GM23338 (cell line): ENCODE data around the gene SAMD11. TPM values are rescaled to one million over a fixed set of nuclear protein-coding genes. Genes with fewer than 3 reads are reported as not detected.

Source experiments
- ATAC-seq: fragments of 200-7000 bp; cut with Tn5 transposase; 3 replicates; pipeline ENCODE4 v1.9.1; 2020
- DNase-seq: peaks from one replicate; pipeline ENCODE4 v3.0.0-alpha.2; 2015; ENCODE audit warnings: low spot score
- H2AFZ ChIP-seq: fragments of 200-600 bp; sonication (generic); 2 replicates; pipeline ENCODE4 v1.8.0; 2016; ENCODE audit warnings: antibody characterized with exemption, mild to moderate bottlenecking, moderate library complexity
- H3F3A ChIP-seq: fragments of 200-600 bp; sonication (generic); replicated peaks from 2 replicates; pipeline ENCODE4 v1.8.0; 2017; ENCODE audit warnings: antibody characterized with exemption, mixed run types, low read depth
- H3K27ac ChIP-seq: fragments of 200-600 bp; sonication (generic); 2 replicates; pipeline ENCODE4 v1.6.1; 2016; ENCODE audit warnings: low read depth
- H3K27me3 ChIP-seq: fragments of 200-600 bp; sonication (generic); 2 replicates; pipeline ENCODE4 v1.8.0; 2016; ENCODE audit warnings: mild to moderate bottlenecking, mixed run types, moderate library complexity; ENCODE audit not compliant: insufficient read depth
- H3K36me3 ChIP-seq: fragments of 200-600 bp; sonication (generic); 2 replicates; pipeline ENCODE4 v1.8.0; 2016; ENCODE audit warnings: mild to moderate bottlenecking; ENCODE audit not compliant: insufficient read depth
- H3K4me1 ChIP-seq: fragments of 200-600 bp; sonication (generic); 2 replicates; pipeline ENCODE4 v1.8.0; 2016; ENCODE audit warnings: mild to moderate bottlenecking, moderate library complexity; ENCODE audit not compliant: insufficient read depth
- H3K4me2 ChIP-seq: fragments of 200-600 bp; sonication (generic); 2 replicates; pipeline ENCODE4 v1.7.1; 2017; ENCODE audit warnings: mixed run types
- H3K4me3 ChIP-seq: fragments of 200-600 bp; sonication (generic); 2 replicates; pipeline ENCODE4 v1.6.1; 2016; ENCODE audit warnings: mixed run types
- H3K79me2 ChIP-seq: fragments of 200-600 bp; sonication (generic); replicated peaks from 2 replicates; pipeline ENCODE4 v1.8.0; 2017; ENCODE audit warnings: mild to moderate bottlenecking; ENCODE audit not compliant: insufficient read depth
- H3K9me2 ChIP-seq: fragments of 200-600 bp; sonication (generic); 2 replicates; pipeline ENCODE4 v1.8.0; 2017; ENCODE audit not compliant: insufficient read depth
- H4K20me1 ChIP-seq: fragments of 200-600 bp; sonication (generic); replicated peaks from 2 replicates; pipeline ENCODE4 v1.8.0; 2017; ENCODE audit warnings: mild to moderate bottlenecking; ENCODE audit not compliant: insufficient read depth
- H3K27ac Mint-ChIP-seq: 2 replicates; pipeline ENCODE4 v1.8.0; 2020; ENCODE audit warnings: inconsistent platforms, mild to moderate bottlenecking, moderate library complexity, mixed read lengths
- H3K27me3 Mint-ChIP-seq: 3 replicates; pipeline ENCODE4 v1.8.0; 2022; ENCODE audit warnings: low read depth, mild to moderate bottlenecking, moderate library complexity, mixed read lengths, inconsistent platforms; ENCODE audit not compliant: insufficient read depth, poor library complexity
- H3K36me3 Mint-ChIP-seq: 3 replicates; pipeline ENCODE4 v1.8.0; 2021; ENCODE audit warnings: low read depth, mild to moderate bottlenecking, inconsistent platforms, moderate library complexity, mixed read lengths
- H3K4me1 Mint-ChIP-seq: 3 replicates; pipeline ENCODE4 v1.8.0; 2020; ENCODE audit warnings: mild to moderate bottlenecking, inconsistent platforms, mixed read lengths
- H3K4me3 Mint-ChIP-seq: 3 replicates; pipeline ENCODE4 v1.8.0; 2021; ENCODE audit warnings: moderate library complexity, mild to moderate bottlenecking, inconsistent platforms, mixed read lengths
- H3K9me3 Mint-ChIP-seq: 3 replicates; pipeline ENCODE4 v1.8.0; 2020; ENCODE audit warnings: moderate library complexity, mild to moderate bottlenecking, inconsistent platforms, mixed read lengths
- CREB1 ChIP-seq: fragments of 250-450 bp; sonication (Bioruptor Pico); IDR thresholded peaks from 2 replicates; pipeline ENCODE4 v1.5.0; 2020; ENCODE audit warnings: low read depth, mild to moderate bottlenecking, moderate library complexity
- ETS1 ChIP-seq: IDR thresholded peaks from 2 replicates; pipeline ENCODE4 v1.6.1; 2016; ENCODE audit warnings: antibody characterized with exemption
- EZH2 ChIP-seq: fragments of 200-600 bp; sonication (generic); IDR thresholded peaks from one replicate; pipeline ENCODE4 v1.8.0; 2017; ENCODE audit warnings: antibody characterized with exemption, mild to moderate bottlenecking, low read depth; ENCODE audit not compliant: unreplicated experiment
- EZH2phosphoT487 ChIP-seq: fragments of 200-600 bp; sonication (generic); IDR thresholded peaks from one replicate; pipeline ENCODE4 v1.8.1; 2018; ENCODE audit warnings: antibody characterized with exemption; ENCODE audit not compliant: unreplicated experiment
- JUNB ChIP-seq: IDR thresholded peaks from one replicate; pipeline ENCODE4 v1.6.1; 2016; ENCODE audit warnings: antibody characterized with exemption; ENCODE audit not compliant: unreplicated experiment
- NANOG ChIP-seq: IDR thresholded peaks from 2 replicates; pipeline ENCODE4 v1.6.1; 2016; ENCODE audit warnings: antibody characterized with exemption, borderline replicate concordance
- POLR2AphosphoS5 ChIP-seq: IDR thresholded peaks from 2 replicates; pipeline ENCODE4 v1.6.1; 2016; ENCODE audit warnings: antibody characterized with exemption, low read depth
- STAT1 ChIP-seq: IDR thresholded peaks from one replicate; pipeline ENCODE4 v1.6.1; 2016; ENCODE audit warnings: antibody characterized with exemption; ENCODE audit not compliant: unreplicated experiment
- ZNF114 ChIP-seq: fragments of 250-450 bp; sonication (Bioruptor Pico); IDR thresholded peaks from 2 replicates; pipeline ENCODE4 v1.5.0; 2020; ENCODE audit warnings: mild to moderate bottlenecking, moderate library complexity
- ZNF331 ChIP-seq: fragments of 250-450 bp; sonication (Bioruptor Pico); IDR thresholded peaks from 2 replicates; pipeline ENCODE4 v1.5.0; 2020; ENCODE audit warnings: low read depth, mild to moderate bottlenecking, moderate library complexity
- polyA plus RNA-seq: library from polyadenylated mRNA; unstranded; fragments of >200 nt; fragmentation: Nextera tagmentation; extraction: Ambion mirVana; gene quantifications from 2 replicates; pipeline ENCODE4 v1.2.1, GENCODE V29; 2016
- total RNA-seq: library from RNA; depleted of rRNA; stranded (reverse); fragments of >200 nt; shearing (Covaris generic); gene quantifications from 2 replicates; pipeline ENCODE4 v1.2.3, GENCODE V29; 2014
- TF ChIP-seq, protein P1 (sequence below): IDR thresholded peaks from one replicate; pipeline ENCODE4 v1.6.1; 2018; ENCODE audit warnings: antibody characterized with exemption; ENCODE audit not compliant: unreplicated experiment
- TF ChIP-seq, protein P2 (sequence below): fragments of 250-450 bp; sonication (Bioruptor Pico); IDR thresholded peaks from 2 replicates; pipeline ENCODE4 v1.5.0; 2020; ENCODE audit warnings: mild to moderate bottlenecking, moderate library complexity
- TF ChIP-seq, protein P3 (sequence below), 2 experiments: fragments of 200-600 bp in 1 of 2; sonication (generic) in 1 of 2; conservative IDR thresholded peaks; 2 replicates each; pipeline versions ENCODE4 v1.5.1 to v1.6.1; 2016 to 2017; ENCODE audit warnings: antibody characterized with exemption in 2 of 2, low read depth in 2 of 2, mild to moderate bottlenecking in 2 of 2, moderate library complexity in 1 of 2

Gene SAMD11
- total and polyA plus RNA-seq, 2 experiments from 2014 or later: 0.14 to 0.40 TPM

DNA sequence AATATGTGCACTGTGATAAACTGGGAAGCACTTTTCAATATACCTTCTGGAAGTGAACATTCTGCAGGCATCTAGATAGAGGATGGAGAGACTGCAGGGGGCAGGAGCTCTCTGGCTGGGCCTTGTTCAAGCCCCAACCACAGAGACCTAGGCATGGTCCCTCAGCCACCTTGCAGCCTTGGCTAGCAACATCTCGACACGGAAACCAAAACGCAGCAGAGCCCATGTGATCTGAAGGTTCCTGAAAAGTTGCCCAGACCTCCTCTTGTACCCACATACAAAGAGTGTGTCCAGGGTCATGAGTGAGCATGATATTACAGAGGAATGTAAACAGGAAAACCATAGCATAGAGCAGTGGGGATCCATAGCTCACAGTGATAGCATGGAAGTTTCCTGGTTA, 33.1 kb upstream of the SAMD11 start:
- Histone ChIP-seq H3K4me1 (no peaks in the 10 kb centered on the region), H3K27me3 (peaks cover 26% of the 10 kb centered on the region), H3K4me2 (no peak overlapping the region), H3K9me2 (no peaks in the 10 kb centered on the region), H3K27ac (no peak overlapping the region), H3K4me3 (no peak overlapping the region), H3F3A (no peaks in the 10 kb centered on the region), H4K20me1 (no peaks in the 10 kb centered on the region), H3K36me3 (no peaks in the 10 kb centered on the region), H2AFZ (no peak overlapping the region), H3K79me2 (no peaks in the 10 kb centered on the region)
- no peak overlapping the region for H3K4me3 Mint-ChIP-seq
- DNase-seq (no peak), ATAC-seq (no peak)
- H3K27ac Mint-ChIP-seq: no peak overlapping the region
- TF ChIP-seq JUNB (no peak), EZH2phosphoT487 (no peak), CREB1 (CRISPR knock-in tag) (no peak), STAT1 (no peak), NANOG (no peak), ZNF114 (no peak), EZH2 (no peak), ZNF331 (CRISPR knock-in tag) (no peak), ETS1 (no peak), POLR2AphosphoS5 (no peak)
- TF ChIP-seq, protein P1, sequence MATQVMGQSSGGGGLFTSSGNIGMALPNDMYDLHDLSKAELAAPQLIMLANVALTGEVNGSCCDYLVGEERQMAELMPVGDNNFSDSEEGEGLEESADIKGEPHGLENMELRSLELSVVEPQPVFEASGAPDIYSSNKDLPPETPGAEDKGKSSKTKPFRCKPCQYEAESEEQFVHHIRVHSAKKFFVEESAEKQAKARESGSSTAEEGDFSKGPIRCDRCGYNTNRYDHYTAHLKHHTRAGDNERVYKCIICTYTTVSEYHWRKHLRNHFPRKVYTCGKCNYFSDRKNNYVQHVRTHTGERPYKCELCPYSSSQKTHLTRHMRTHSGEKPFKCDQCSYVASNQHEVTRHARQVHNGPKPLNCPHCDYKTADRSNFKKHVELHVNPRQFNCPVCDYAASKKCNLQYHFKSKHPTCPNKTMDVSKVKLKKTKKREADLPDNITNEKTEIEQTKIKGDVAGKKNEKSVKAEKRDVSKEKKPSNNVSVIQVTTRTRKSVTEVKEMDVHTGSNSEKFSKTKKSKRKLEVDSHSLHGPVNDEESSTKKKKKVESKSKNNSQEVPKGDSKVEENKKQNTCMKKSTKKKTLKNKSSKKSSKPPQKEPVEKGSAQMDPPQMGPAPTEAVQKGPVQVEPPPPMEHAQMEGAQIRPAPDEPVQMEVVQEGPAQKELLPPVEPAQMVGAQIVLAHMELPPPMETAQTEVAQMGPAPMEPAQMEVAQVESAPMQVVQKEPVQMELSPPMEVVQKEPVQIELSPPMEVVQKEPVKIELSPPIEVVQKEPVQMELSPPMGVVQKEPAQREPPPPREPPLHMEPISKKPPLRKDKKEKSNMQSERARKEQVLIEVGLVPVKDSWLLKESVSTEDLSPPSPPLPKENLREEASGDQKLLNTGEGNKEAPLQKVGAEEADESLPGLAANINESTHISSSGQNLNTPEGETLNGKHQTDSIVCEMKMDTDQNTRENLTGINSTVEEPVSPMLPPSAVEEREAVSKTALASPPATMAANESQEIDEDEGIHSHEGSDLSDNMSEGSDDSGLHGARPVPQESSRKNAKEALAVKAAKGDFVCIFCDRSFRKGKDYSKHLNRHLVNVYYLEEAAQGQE: no peak
- TF ChIP-seq, protein P2, sequence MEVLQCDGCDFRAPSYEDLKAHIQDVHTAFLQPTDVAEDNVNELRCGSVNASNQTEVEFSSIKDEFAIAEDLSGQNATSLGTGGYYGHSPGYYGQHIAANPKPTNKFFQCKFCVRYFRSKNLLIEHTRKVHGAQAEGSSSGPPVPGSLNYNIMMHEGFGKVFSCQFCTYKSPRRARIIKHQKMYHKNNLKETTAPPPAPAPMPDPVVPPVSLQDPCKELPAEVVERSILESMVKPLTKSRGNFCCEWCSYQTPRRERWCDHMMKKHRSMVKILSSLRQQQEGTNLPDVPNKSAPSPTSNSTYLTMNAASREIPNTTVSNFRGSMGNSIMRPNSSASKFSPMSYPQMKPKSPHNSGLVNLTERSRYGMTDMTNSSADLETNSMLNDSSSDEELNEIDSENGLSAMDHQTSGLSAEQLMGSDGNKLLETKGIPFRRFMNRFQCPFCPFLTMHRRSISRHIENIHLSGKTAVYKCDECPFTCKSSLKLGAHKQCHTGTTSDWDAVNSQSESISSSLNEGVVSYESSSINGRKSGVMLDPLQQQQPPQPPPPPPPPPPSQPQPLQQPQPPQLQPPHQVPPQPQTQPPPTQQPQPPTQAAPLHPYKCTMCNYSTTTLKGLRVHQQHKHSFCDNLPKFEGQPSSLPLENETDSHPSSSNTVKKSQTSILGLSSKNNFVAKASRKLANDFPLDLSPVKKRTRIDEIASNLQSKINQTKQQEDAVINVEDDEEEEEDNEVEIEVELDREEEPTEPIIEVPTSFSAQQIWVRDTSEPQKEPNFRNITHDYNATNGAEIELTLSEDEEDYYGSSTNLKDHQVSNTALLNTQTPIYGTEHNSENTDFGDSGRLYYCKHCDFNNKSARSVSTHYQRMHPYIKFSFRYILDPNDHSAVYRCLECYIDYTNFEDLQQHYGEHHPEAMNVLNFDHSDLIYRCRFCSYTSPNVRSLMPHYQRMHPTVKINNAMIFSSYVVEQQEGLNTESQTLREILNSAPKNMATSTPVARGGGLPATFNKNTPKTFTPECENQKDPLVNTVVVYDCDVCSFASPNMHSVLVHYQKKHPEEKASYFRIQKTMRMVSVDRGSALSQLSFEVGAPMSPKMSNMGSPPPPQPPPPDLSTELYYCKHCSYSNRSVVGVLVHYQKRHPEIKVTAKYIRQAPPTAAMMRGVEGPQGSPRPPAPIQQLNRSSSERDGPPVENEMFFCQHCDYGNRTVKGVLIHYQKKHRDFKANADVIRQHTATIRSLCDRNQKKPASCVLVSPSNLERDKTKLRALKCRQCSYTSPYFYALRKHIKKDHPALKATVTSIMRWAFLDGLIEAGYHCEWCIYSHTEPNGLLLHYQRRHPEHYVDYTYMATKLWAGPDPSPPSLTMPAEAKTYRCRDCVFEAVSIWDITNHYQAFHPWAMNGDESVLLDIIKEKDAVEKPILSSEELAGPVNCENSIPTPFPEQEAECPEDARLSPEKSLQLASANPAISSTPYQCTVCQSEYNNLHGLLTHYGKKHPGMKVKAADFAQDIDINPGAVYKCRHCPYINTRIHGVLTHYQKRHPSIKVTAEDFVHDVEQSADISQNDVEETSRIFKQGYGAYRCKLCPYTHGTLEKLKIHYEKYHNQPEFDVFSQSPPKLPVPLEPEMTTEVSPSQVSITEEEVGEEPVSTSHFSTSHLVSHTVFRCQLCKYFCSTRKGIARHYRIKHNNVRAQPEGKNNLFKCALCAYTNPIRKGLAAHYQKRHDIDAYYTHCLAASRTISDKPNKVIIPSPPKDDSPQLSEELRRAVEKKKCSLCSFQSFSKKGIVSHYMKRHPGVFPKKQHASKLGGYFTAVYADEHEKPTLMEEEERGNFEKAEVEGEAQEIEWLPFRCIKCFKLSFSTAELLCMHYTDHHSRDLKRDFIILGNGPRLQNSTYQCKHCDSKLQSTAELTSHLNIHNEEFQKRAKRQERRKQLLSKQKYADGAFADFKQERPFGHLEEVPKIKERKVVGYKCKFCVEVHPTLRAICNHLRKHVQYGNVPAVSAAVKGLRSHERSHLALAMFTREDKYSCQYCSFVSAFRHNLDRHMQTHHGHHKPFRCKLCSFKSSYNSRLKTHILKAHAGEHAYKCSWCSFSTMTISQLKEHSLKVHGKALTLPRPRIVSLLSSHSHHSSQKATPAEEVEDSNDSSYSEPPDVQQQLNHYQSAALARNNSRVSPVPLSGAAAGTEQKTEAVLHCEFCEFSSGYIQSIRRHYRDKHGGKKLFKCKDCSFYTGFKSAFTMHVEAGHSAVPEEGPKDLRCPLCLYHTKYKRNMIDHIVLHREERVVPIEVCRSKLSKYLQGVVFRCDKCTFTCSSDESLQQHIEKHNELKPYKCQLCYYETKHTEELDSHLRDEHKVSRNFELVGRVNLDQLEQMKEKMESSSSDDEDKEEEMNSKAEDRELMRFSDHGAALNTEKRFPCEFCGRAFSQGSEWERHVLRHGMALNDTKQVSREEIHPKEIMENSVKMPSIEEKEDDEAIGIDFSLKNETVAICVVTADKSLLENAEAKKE (CRISPR knock-in tag): no peak
- TF ChIP-seq, protein P3, sequence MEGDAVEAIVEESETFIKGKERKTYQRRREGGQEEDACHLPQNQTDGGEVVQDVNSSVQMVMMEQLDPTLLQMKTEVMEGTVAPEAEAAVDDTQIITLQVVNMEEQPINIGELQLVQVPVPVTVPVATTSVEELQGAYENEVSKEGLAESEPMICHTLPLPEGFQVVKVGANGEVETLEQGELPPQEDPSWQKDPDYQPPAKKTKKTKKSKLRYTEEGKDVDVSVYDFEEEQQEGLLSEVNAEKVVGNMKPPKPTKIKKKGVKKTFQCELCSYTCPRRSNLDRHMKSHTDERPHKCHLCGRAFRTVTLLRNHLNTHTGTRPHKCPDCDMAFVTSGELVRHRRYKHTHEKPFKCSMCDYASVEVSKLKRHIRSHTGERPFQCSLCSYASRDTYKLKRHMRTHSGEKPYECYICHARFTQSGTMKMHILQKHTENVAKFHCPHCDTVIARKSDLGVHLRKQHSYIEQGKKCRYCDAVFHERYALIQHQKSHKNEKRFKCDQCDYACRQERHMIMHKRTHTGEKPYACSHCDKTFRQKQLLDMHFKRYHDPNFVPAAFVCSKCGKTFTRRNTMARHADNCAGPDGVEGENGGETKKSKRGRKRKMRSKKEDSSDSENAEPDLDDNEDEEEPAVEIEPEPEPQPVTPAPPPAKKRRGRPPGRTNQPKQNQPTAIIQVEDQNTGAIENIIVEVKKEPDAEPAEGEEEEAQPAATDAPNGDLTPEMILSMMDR (conservative IDR thresholded peaks at IDR 0.05; ENCODE audit: low read depth in 2 of 2): no peak
- H3K4me1 Mint-ChIP-seq: peaks cover 2% of the 10 kb centered on the region
- peaks cover 4% of the 10 kb centered on the region for H3K9me3 Mint-ChIP-seq
- no peaks in the 10 kb centered on the region for H3K36me3 Mint-ChIP-seq
- H3K27me3 Mint-ChIP-seq: peaks cover 2% of the 10 kb centered on the region
